Endothelial cell of umbilical vein (primary cell): ENCODE measurements around the gene TMPRSS3. TPM values are rescaled to one million over a fixed set of nuclear protein-coding genes. Genes with fewer than 3 reads are reported as not detected.

Experiments
- BruUV-seq: library from RNA; stranded (reverse); fragments of 400-500 nt; replicated peaks from 2 replicates; lab custom pipeline; 2021; lab: Mats Ljungman, UMichigan
- CTCF ChIA-PET: fragments of 300-600, 350-600 bp; sonication (Branson Sonifier 250); formaldehyde crosslinking; loops from one replicate; lab custom pipeline; 2021; ENCODE audit warnings: antibody characterized with exemption, inconsistent platforms; lab: Charles Lee
- POLR2A ChIA-PET: fragments of 300-600, 350-600 bp; sonication (Branson Sonifier 250); formaldehyde crosslinking; loops from one replicate; lab custom pipeline; 2021; ENCODE audit warnings: antibody characterized with exemption, inconsistent platforms; lab: Charles Lee
- DNase-seq: peaks from one replicate; pipeline ENCODE4 v3.0.0-alpha.2; 2011; ENCODE audit warnings: low read depth, low spot score
- FAIRE-seq: peaks from 2 replicates; lab custom pipeline; 2011; peaks lifted over from hg19 to GRCh38; lab: Jason Lieb, UNC
- H2AFZ ChIP-seq: 2 replicates; pipeline ENCODE4 v1.6.0; 2012; ENCODE audit warnings: low read depth, low read length, control low read depth, inconsistent platforms
- H3K27ac ChIP-seq: 2 replicates; pipeline ENCODE4 v1.5.1; 2011; ENCODE audit warnings: low read depth, mild to moderate bottlenecking, control low read depth, low read length, moderate library complexity; ENCODE audit not compliant: insufficient read depth
- H3K27me3 ChIP-seq, 2 experiments: 2 replicates each; pipeline versions ENCODE4 v1.6.0 to v1.6.1; 2011; ENCODE audit warnings: low read length in 2 of 2, mixed read lengths in 1 of 2; ENCODE audit not compliant: control insufficient read depth in 2 of 2, insufficient read depth in 2 of 2
- H3K36me3 ChIP-seq, 2 experiments: 2 replicates in 1 of 2; 3 replicates in 1 of 2; pipeline ENCODE4 v1.5.1; 2011; ENCODE audit warnings: low read length in 2 of 2, mild to moderate bottlenecking in 1 of 2, moderate library complexity in 1 of 2; ENCODE audit not compliant: control insufficient read depth in 2 of 2, insufficient read depth in 2 of 2; ENCODE audit errors: extremely low read depth in 1 of 2
- H3K4me1 ChIP-seq: 3 replicates; pipeline ENCODE4 v1.5.1; 2011; ENCODE audit warnings: mild to moderate bottlenecking, low read length; ENCODE audit not compliant: control insufficient read depth, insufficient read depth; ENCODE audit errors: extremely low read depth
- H3K4me2 ChIP-seq: 2 replicates; pipeline ENCODE4 v1.6.1; 2011; ENCODE audit warnings: low read length, control low read depth, mixed read lengths; ENCODE audit not compliant: insufficient read depth
- H3K4me3 ChIP-seq, 3 experiments: fragments of 200-600 bp in 1 of 3; sonication (generic), shearing (Covaris generic) in 1 of 3; replicated peaks in 1 of 3; 2 replicates each; pipeline ENCODE4 v1.5.1; 2011 to 2016; ENCODE audit warnings: control low read depth in 3 of 3, low read length in 3 of 3, mild to moderate bottlenecking in 2 of 3, inconsistent platforms in 1 of 3, low read depth in 1 of 3, moderate library complexity in 1 of 3; ENCODE audit not compliant: insufficient read depth in 1 of 3
- H3K79me2 ChIP-seq: 2 replicates; pipeline ENCODE4 v1.6.0; 2012; ENCODE audit warnings: low read length, inconsistent platforms; ENCODE audit not compliant: control insufficient read depth, insufficient read depth
- H3K9ac ChIP-seq: replicated peaks from 2 replicates; pipeline ENCODE3; 2011; ENCODE audit warnings: low read length, control low read depth; ENCODE audit not compliant: insufficient read depth; ENCODE audit errors: extremely low read depth
- H3K9me1 ChIP-seq: replicated peaks from 3 replicates; pipeline ENCODE4 v1.6.0; 2011; ENCODE audit warnings: mild to moderate bottlenecking, low read length; ENCODE audit not compliant: control insufficient read depth, insufficient read depth; ENCODE audit errors: extremely low read depth
- H3K9me3 ChIP-seq: replicated peaks from 2 replicates; pipeline ENCODE4 v1.5.1; 2012; ENCODE audit warnings: low read length, inconsistent platforms; ENCODE audit not compliant: control insufficient read depth, insufficient read depth
- H4K20me1 ChIP-seq: replicated peaks from 2 replicates; pipeline ENCODE3; 2011; ENCODE audit warnings: mild to moderate bottlenecking, low read length; ENCODE audit not compliant: control insufficient read depth, insufficient read depth; ENCODE audit errors: extremely low read depth
- EZH2 ChIP-seq: IDR thresholded peaks from 2 replicates; pipeline ENCODE4 v1.6.1; 2012; ENCODE audit warnings: borderline replicate concordance, low read depth, mild to moderate bottlenecking, moderate library complexity, low read length, inconsistent platforms; ENCODE audit not compliant: severe bottlenecking
- FOS ChIP-seq: IDR thresholded peaks from 2 replicates; pipeline ENCODE4 v1.6.1; 2011; ENCODE audit warnings: mild to moderate bottlenecking, low read length, moderate library complexity, borderline replicate concordance; ENCODE audit not compliant: insufficient read depth
- GATA2 ChIP-seq: IDR thresholded peaks from 2 replicates; pipeline ENCODE4 v1.7.0; 2011; ENCODE audit warnings: low read depth, mild to moderate bottlenecking, moderate library complexity, mixed read lengths, low read length; ENCODE audit not compliant: insufficient read length, insufficient read depth
- MYC ChIP-seq: IDR thresholded peaks from one replicate; pipeline ENCODE4 v1.6.1; 2011; ENCODE audit warnings: mild to moderate bottlenecking, low read depth, low read length
- dilution Hi-C: fragments of 300-500 bp; cut with MboI; formaldehyde crosslinking; loops from one replicate; pipeline ENCODE4 v1.15.0; 2019; ENCODE audit warnings: low sequenced_read_pairs; ENCODE audit not compliant: extremely low pct_ligation_motif_present
- intact Hi-C: fragments of 100-400 bp; cut with micrococcal nuclease; formaldehyde crosslinking; loops from one replicate; pipeline ENCODE4 v1.10.0; 2022
- polyA plus RNA-seq, 4 experiments: library from polyadenylated mRNA; depleted of rRNA in 3 of 4; stranded (reverse) in 3 of 4; unstranded in 1 of 4; fragments of >200 nt; gene quantifications; 2 replicates each; pipeline versions ENCODE4 v1.2.1 to v1.2.3, GENCODE V29; 2011 to 2012; ENCODE audit warnings: missing spikeins in 1 of 4
- total RNA-seq: library from RNA; stranded (reverse); gene quantifications from 2 replicates; pipeline ENCODE4 v1.2.3, GENCODE V29; 2021
- TF ChIP-seq, protein P1 (sequence below), 2 donors: IDR thresholded peaks; 1 replicate in 1 of 2; 2 replicates in 1 of 2; pipeline ENCODE4 v1.5.1; 2011; ENCODE audit warnings: low read length in 2 of 2, mild to moderate bottlenecking in 2 of 2, moderate library complexity in 2 of 2, control low read depth in 1 of 2, inconsistent platforms in 1 of 2, low read depth in 1 of 2; ENCODE audit not compliant: insufficient read depth in 1 of 2; ENCODE audit errors: extremely low read depth in 1 of 2
- TF ChIP-seq, protein P2 (sequence below): IDR thresholded peaks from 2 replicates; pipeline ENCODE4 v1.6.1; 2011; ENCODE audit not compliant: insufficient read depth, insufficient read length

Gene TMPRSS3
- total and polyA plus RNA-seq, 2 donors (not counting 3 experiments of a cell fraction or from before 2014, with no cell fraction given) = not detected

DNA sequence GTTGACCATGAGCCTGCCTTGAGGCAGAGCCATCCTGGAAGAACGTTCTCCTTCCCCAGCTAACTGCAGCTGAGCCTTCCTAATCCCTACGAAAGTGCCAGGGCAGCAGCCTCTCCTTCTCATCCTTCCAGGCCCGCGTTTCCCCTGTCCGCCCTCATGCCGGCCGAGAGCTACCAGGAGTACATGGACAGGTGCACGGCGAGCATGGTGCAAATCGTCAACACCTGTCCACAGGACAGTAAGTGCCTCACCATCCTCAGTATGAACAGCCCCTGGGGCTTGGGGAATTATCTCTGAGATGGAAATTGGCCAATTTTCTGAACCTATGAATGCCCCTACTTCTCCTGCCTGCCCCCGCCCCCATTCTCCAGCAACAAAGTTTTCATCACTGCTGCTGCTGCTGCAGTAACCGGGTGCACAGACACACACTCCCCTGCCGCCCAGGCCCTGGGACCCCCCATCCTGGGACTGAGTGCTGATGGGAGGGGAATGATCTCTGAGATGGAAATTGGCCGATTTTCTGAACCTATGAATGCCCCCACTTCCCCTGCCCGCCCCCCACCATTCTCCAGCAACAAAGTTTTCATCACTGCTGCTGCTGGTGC is 47.4 kb upstream of the TMPRSS3 start:
- POLR2A ChIA-PET = no interaction called here
- dilution Hi-C loops = no loop called here
- no peak overlapping the region for H3K4me3 ChIP-seq

DNA sequence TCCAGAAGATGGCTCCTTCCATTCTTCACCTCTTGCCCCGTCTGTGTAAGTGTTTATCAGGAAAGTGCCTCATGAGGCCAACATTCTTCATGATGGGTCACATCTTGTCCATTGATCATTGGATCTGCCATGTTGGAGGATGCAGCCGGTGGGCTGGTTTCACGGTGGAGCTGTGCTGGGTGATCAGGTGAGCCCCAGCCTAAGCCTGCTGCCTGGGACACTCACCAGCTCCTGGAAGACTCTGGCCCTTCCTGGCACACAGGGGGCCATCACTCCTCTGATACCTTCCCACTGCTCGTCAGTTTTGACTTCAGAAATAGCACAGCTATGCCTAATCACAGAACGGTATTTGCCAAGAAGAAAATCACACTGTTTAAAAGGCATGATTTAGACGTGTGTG is 46.1 kb upstream of the TMPRSS3 start:
- no peaks in the 10 kb centered on the region for H3K36me3 ChIP-seq
- intact Hi-C loops (no loop called here), dilution Hi-C loops (no loop called here)
- DNase-seq (no peak), FAIRE-seq (no peak)
- ChIA-PET POLR2A (no interaction called here), CTCF (interaction anchor here (1.3 kb wide), 1 partner anchor 183 kb away, joined by 3 read pairs; no protein-coding TSS in a partner anchor)
- H3K4me3 ChIP-seq = no peak overlapping the region
- no peaks in the 10 kb centered on the region for H3K4me1 ChIP-seq
- no peak overlapping the region for H2AFZ ChIP-seq
- TF ChIP-seq MYC (no peak), FOS (no peak), GATA2 (no peak)
- TF ChIP-seq, protein P1, sequence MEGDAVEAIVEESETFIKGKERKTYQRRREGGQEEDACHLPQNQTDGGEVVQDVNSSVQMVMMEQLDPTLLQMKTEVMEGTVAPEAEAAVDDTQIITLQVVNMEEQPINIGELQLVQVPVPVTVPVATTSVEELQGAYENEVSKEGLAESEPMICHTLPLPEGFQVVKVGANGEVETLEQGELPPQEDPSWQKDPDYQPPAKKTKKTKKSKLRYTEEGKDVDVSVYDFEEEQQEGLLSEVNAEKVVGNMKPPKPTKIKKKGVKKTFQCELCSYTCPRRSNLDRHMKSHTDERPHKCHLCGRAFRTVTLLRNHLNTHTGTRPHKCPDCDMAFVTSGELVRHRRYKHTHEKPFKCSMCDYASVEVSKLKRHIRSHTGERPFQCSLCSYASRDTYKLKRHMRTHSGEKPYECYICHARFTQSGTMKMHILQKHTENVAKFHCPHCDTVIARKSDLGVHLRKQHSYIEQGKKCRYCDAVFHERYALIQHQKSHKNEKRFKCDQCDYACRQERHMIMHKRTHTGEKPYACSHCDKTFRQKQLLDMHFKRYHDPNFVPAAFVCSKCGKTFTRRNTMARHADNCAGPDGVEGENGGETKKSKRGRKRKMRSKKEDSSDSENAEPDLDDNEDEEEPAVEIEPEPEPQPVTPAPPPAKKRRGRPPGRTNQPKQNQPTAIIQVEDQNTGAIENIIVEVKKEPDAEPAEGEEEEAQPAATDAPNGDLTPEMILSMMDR (IDR thresholded peaks at IDR 0.05; ENCODE audit: extremely low read depth in 1 of 2, insufficient read depth in 1 of 2, low read depth in 1 of 2, low read length in 2 of 2) = no peak
- H3K27me3 ChIP-seq = no peaks in the 10 kb centered on the region
- no TSS peak for BruUV-seq
- H4K20me1 ChIP-seq = no peaks in the 10 kb centered on the region
- no peak overlapping the region for H3K27ac ChIP-seq
- no peak overlapping the region for H3K9ac ChIP-seq
- no peaks in the 10 kb centered on the region for H3K79me2 ChIP-seq
- no peak overlapping the region for H3K4me2 ChIP-seq
- no peaks in the 10 kb centered on the region for H3K9me3 ChIP-seq
- no peaks in the 10 kb centered on the region for H3K9me1 ChIP-seq

More for the DNA sequence above, 47.4 kb upstream of the TMPRSS3 start:
- Histone ChIP-seq H3K4me1 (no peaks in the 10 kb centered on the region), H3K9me1 (no peaks in the 10 kb centered on the region), H4K20me1 (no peaks in the 10 kb centered on the region), H3K9ac (no peak overlapping the region), H3K36me3 (no peaks in the 10 kb centered on the region), H3K27ac (no peak overlapping the region), H3K27me3 (no peaks in the 10 kb centered on the region), H2AFZ (no peak overlapping the region), H3K79me2 (no peaks in the 10 kb centered on the region), H3K9me3 (no peaks in the 10 kb centered on the region), H3K4me2 (no peak overlapping the region)
- intact Hi-C loops = no loop called here
- FAIRE-seq = no peak
- no peak for TF ChIP-seq EZH2
- TF ChIP-seq, protein P2, sequence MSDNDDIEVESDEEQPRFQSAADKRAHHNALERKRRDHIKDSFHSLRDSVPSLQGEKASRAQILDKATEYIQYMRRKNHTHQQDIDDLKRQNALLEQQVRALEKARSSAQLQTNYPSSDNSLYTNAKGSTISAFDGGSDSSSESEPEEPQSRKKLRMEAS = no peak
- BruUV-seq = no TSS peak
- CTCF ChIA-PET = no interaction called here
- no peak for DNase-seq
